GM12864 (cell line): ENCODE data around the gene PEBP1.

Source experiments
- DNase-seq: peaks from one replicate; pipeline ENCODE4 v3.0.0-alpha.2; 2011; ENCODE audit warnings: low read depth
- H3K4me3 ChIP-seq: 2 replicates; pipeline ENCODE4 v1.5.1; 2011; ENCODE audit warnings: mild to moderate bottlenecking, low read depth, low read length, control low read depth
- CTCF ChIP-seq: IDR thresholded peaks from 2 replicates; pipeline ENCODE4 v1.5.1; 2011; ENCODE audit warnings: low read depth, mild to moderate bottlenecking, moderate library complexity, low read length, control low read depth, inconsistent platforms; ENCODE audit errors: missing control alignments

Gene PEBP1

GRCh38 chr12:118193477-118193876 is 57.6 kb downstream of the PEBP1 start:
- no peak for DNase-seq
- no peak for TF ChIP-seq CTCF
- H3K4me3 ChIP-seq: no peak overlapping the region

GRCh38 chr12:118193958-118194357 is 58.0 kb downstream of the PEBP1 start:
- DNase-seq: no peak
- no peak for TF ChIP-seq CTCF
- no peak overlapping the region for H3K4me3 ChIP-seq
